GM08714 (cell line): ENCODE results near the gene RMDN2.

Source experiments
- H3K4me3 ChIP-seq: fragments of 200-500 bp; sonication (Bioruptor generic); 2 replicates; pipeline ENCODE4 v1.5.1; 2014; ENCODE audit warnings: mild to moderate bottlenecking, low read length, inconsistent platforms
- ZNF274 ChIP-seq: IDR thresholded peaks from 2 replicates; pipeline ENCODE4 v1.6.1; 2012; ENCODE audit warnings: mild to moderate bottlenecking, low read depth, low read length

RMDN2 gene

GRCh38 chr2:37891846-37892435 lies 33.1 kb upstream of the RMDN2 start:
- no peak for TF ChIP-seq ZNF274
- no peak overlapping the region; the same call in 1 of the 2 replicates for H3K4me3 ChIP-seq

- peak overlapping the region; percentile 6; the same call in 1 of the 2 replicates for H3K4me3 ChIP-seq
- no peak for TF ChIP-seq ZNF274
These were observed 32.5 kb upstream of the RMDN2 start for GRCh38 chr2:37892436-37893114.

- no peak overlapping the region for H3K4me3 ChIP-seq
- TF ChIP-seq ZNF274: no peak
These were observed 31.8 kb upstream of the RMDN2 start for GRCh38 chr2:37893327-37893726.

- no peak for TF ChIP-seq ZNF274
- no peak overlapping the region for H3K4me3 ChIP-seq
These were observed 31.0 kb upstream of the RMDN2 start for GRCh38 chr2:37894047-37894446.

- no peak for TF ChIP-seq ZNF274
These were observed 30.5 kb upstream of the RMDN2 start for GRCh38 chr2:37894601-37895000.

GRCh38 chr2:37895140-37895539 lies 29.9 kb upstream of the RMDN2 start:
- no peak overlapping the region for H3K4me3 ChIP-seq
- no peak for TF ChIP-seq ZNF274

More at GRCh38 chr2:37894601-37895000, 30.5 kb upstream of the RMDN2 start:
- no peak overlapping the region for H3K4me3 ChIP-seq

- no peak for TF ChIP-seq ZNF274
- H3K4me3 ChIP-seq: no peak overlapping the region
These were observed 28.8 kb upstream of the RMDN2 start for GRCh38 chr2:37896319-37896718.

GRCh38 chr2:37897511-37897910 lies 27.6 kb upstream of the RMDN2 start:
- H3K4me3 ChIP-seq: no peak overlapping the region
- no peak for TF ChIP-seq ZNF274

GRCh38 chr2:37898448-37898847 lies 26.6 kb upstream of the RMDN2 start:
- no peak for TF ChIP-seq ZNF274

GRCh38 chr2:37902991-37903390 lies 22.1 kb upstream of the RMDN2 start:
- H3K4me3 ChIP-seq: no peak overlapping the region
- no peak for TF ChIP-seq ZNF274

More at GRCh38 chr2:37898448-37898847, 26.6 kb upstream of the RMDN2 start:
- no peak overlapping the region for H3K4me3 ChIP-seq

- H3K4me3 ChIP-seq: no peak overlapping the region
- TF ChIP-seq ZNF274: no peak
These were observed 20.7 kb upstream of the RMDN2 start for GRCh38 chr2:37904425-37904824.

- H3K4me3 ChIP-seq: no peak overlapping the region
- TF ChIP-seq ZNF274: no peak
These were observed 20.1 kb upstream of the RMDN2 start for GRCh38 chr2:37904993-37905392.

GRCh38 chr2:37906131-37906530 lies 19.0 kb upstream of the RMDN2 start:
- TF ChIP-seq ZNF274: no peak
- no peak overlapping the region for H3K4me3 ChIP-seq

- H3K4me3 ChIP-seq: no peak overlapping the region
- TF ChIP-seq ZNF274: no peak
These were observed 17.4 kb upstream of the RMDN2 start for GRCh38 chr2:37907501-37908225.

- TF ChIP-seq ZNF274: no peak
- no peak overlapping the region for H3K4me3 ChIP-seq
These were observed 13.7 kb upstream of the RMDN2 start for GRCh38 chr2:37911296-37911873.

GRCh38 chr2:37912056-37912455 lies 13.0 kb upstream of the RMDN2 start:
- no peak overlapping the region for H3K4me3 ChIP-seq
- TF ChIP-seq ZNF274: no peak
